K562 (cell line): ENCODE measurements around the gene PRKCQ. TPM values are rescaled to one million over a fixed set of nuclear protein-coding genes. Genes with fewer than 3 reads are reported as not detected.

Experiments
- CBFB ChIP-seq: sonication (generic); formaldehyde crosslinking; IDR thresholded peaks from 2 replicates; pipeline ENCODE4 v1.4.0; 2020; ENCODE audit warnings: mild to moderate bottlenecking, missing genetic modification reagents
- E2F4 ChIP-seq: sonication (generic); formaldehyde crosslinking; IDR thresholded peaks from 2 replicates; pipeline ENCODE4 v1.8.0; 2022; ENCODE audit warnings: mild to moderate bottlenecking, low read depth, missing genetic modification reagents
- FOSL1 ChIP-seq: fragments of 200-800 bp; sonication (Bioruptor generic); conservative IDR thresholded peaks from 2 replicates; pipeline ENCODE4 v1.6.1; 2016; ENCODE audit warnings: missing genetic modification characterization, missing compliant biosample characterization
- FOXA3 ChIP-seq, 2 experiments: fragments of 450-650 bp in 1 of 2; sonication (generic) in 1 of 2; formaldehyde crosslinking; IDR thresholded peaks in 1 of 2; conservative IDR thresholded peaks in 1 of 2; 2 replicates each; pipeline versions ENCODE4 v1.4.0 to v1.8.0; 2020 to 2022; ENCODE audit warnings: mild to moderate bottlenecking in 2 of 2, missing genetic modification reagents in 1 of 2
- FUS ChIP-seq: fragments of 200-400 bp; formaldehyde crosslinking; optimal IDR thresholded peaks from 2 replicates; pipeline ENCODE3; 2017; ENCODE audit warnings: low read depth, low read length
- GABPA ChIP-seq: fragments of 200-800 bp; sonication (Bioruptor generic); conservative IDR thresholded peaks from 2 replicates; pipeline ENCODE4 v1.6.1; 2016; ENCODE audit warnings: low read depth, missing genetic modification characterization, missing compliant biosample characterization
- GABPB1 ChIP-seq: sonication (generic); formaldehyde crosslinking; IDR thresholded peaks from 2 replicates; pipeline ENCODE4 v1.8.0; 2022; ENCODE audit warnings: mild to moderate bottlenecking, missing genetic modification reagents
- GABPB2 ChIP-seq: fragments of 250-450 bp; sonication (Bioruptor Pico); conservative IDR thresholded peaks from 2 replicates; pipeline ENCODE4 v1.5.1; 2021; ENCODE audit warnings: mild to moderate bottlenecking
- HEY1 ChIP-seq: fragments of 250-450 bp; sonication (Bioruptor Pico); IDR thresholded peaks from 2 replicates; pipeline ENCODE4 v1.5.0; 2020; ENCODE audit warnings: mild to moderate bottlenecking, moderate library complexity, borderline replicate concordance
- HNRNPUL1 ChIP-seq: fragments of 200-400 bp; formaldehyde crosslinking; IDR thresholded peaks from 2 replicates; pipeline ENCODE4 v1.6.1; 2017; ENCODE audit warnings: low read length
- NEUROD1 ChIP-seq: fragments of 150-350 bp; IDR thresholded peaks from 2 replicates; pipeline ENCODE4 v1.6.1; 2014; ENCODE audit warnings: borderline replicate concordance, low read length, low read depth; ENCODE audit not compliant: partially characterized antibody
- NFE2 ChIP-seq: IDR thresholded peaks from 2 replicates; pipeline ENCODE4 v1.6.1; 2014; ENCODE audit warnings: antibody characterized with exemption, low read depth
- RAD21 ChIP-seq, 2 experiments: fragments of 250-450 bp in 1 of 2; fragments of 450-650 bp in 1 of 2; sonication (Bioruptor Pico) in 1 of 2; formaldehyde crosslinking in 1 of 2; IDR thresholded peaks in 1 of 2; conservative IDR thresholded peaks in 1 of 2; 2 replicates each; pipeline versions ENCODE4 v1.4.0 to v1.8.0; 2020 to 2022; ENCODE audit warnings: mild to moderate bottlenecking in 2 of 2, moderate library complexity in 1 of 2
- RBBP5 ChIP-seq: fragments of 200-600 bp; sonication (generic); IDR thresholded peaks from 2 replicates; pipeline ENCODE4 v1.6.1; 2012; ENCODE audit warnings: borderline replicate concordance, mild to moderate bottlenecking, low read length, control low read depth, inconsistent platforms; ENCODE audit not compliant: insufficient read depth, poor library complexity, severe bottlenecking
- RCOR1 ChIP-seq, 2 experiments: IDR thresholded peaks; 2 replicates each; pipeline ENCODE4 v1.6.1; 2012; ENCODE audit warnings: low read depth in 2 of 2, low read length in 2 of 2, borderline replicate concordance in 1 of 2, improper control_type of control experiment in 1 of 2
- RFX7 ChIP-seq: fragments of 250-450 bp; sonication (Bioruptor Pico); IDR thresholded peaks from 2 replicates; pipeline ENCODE4 v1.5.1; 2021; ENCODE audit warnings: mild to moderate bottlenecking
- TGIF2 ChIP-seq: sonication (generic); formaldehyde crosslinking; IDR thresholded peaks from 2 replicates; pipeline ENCODE4 v1.8.1; 2022; ENCODE audit warnings: mild to moderate bottlenecking, missing genetic modification reagents, moderate library complexity
- THRA ChIP-seq: fragments of 450-650 bp; IDR thresholded peaks from 2 replicates; pipeline ENCODE4 v1.6.1; 2017; ENCODE audit warnings: mild to moderate bottlenecking, moderate library complexity
- ZBTB7A ChIP-seq: IDR thresholded peaks from 2 replicates; pipeline ENCODE4 v1.6.1; 2011; ENCODE audit warnings: low read depth, mild to moderate bottlenecking, low read length, moderate library complexity, borderline replicate concordance; ENCODE audit not compliant: control insufficient read depth
- polyA plus RNA-seq, 8 experiments: library from polyadenylated mRNA; depleted of rRNA in 4 of 8; stranded (reverse) in 5 of 8; unstranded in 3 of 8; fragments of >200 nt; fragmentation: Nextera tagmentation in 2 of 8; fragmentation: Illumina TruSeq in 1 of 8; extraction: Ambion mirVana in 2 of 8; extraction: Trizol in 1 of 8; gene quantifications; 2 replicates each; pipeline versions ENCODE4 v1.2.1 to v1.2.3, GENCODE V29; 2011 to 2014; ENCODE audit warnings: inconsistent platforms in 1 of 8, missing spikeins in 1 of 8
- total RNA-seq, 7 experiments: library from RNA; depleted of rRNA in 6 of 7; stranded (reverse); fragments of >200 nt in 6 of 7; fragmentation: Illumina TruSeq in 2 of 7; extraction: Trizol in 2 of 7; gene quantifications; 2 replicates each; pipeline versions ENCODE4 v1.2.1 to v1.2.3, GENCODE V29; 2011 to 2021; ENCODE audit warnings: low replicate concordance in 1 of 7
- TF ChIP-seq, protein P1 (sequence below): fragments of 200-800 bp; sonication (Bioruptor generic); IDR thresholded peaks from 2 replicates; pipeline ENCODE4 v1.6.1; 2017; ENCODE audit warnings: missing genetic modification characterization, missing compliant biosample characterization
- TF ChIP-seq, protein P2 (sequence below): fragments of 450-650 bp; formaldehyde crosslinking; IDR thresholded peaks from 2 replicates; pipeline ENCODE4 v1.4.0; 2020; ENCODE audit warnings: mild to moderate bottlenecking, moderate library complexity

Gene PRKCQ
- total and polyA plus RNA-seq, 9 of the 15 experiments (the other 6 are each of a cell fraction or from before 2014, with no cell fraction given), result 4.4 to 23.3 (median 14.6) TPM

DNA sequence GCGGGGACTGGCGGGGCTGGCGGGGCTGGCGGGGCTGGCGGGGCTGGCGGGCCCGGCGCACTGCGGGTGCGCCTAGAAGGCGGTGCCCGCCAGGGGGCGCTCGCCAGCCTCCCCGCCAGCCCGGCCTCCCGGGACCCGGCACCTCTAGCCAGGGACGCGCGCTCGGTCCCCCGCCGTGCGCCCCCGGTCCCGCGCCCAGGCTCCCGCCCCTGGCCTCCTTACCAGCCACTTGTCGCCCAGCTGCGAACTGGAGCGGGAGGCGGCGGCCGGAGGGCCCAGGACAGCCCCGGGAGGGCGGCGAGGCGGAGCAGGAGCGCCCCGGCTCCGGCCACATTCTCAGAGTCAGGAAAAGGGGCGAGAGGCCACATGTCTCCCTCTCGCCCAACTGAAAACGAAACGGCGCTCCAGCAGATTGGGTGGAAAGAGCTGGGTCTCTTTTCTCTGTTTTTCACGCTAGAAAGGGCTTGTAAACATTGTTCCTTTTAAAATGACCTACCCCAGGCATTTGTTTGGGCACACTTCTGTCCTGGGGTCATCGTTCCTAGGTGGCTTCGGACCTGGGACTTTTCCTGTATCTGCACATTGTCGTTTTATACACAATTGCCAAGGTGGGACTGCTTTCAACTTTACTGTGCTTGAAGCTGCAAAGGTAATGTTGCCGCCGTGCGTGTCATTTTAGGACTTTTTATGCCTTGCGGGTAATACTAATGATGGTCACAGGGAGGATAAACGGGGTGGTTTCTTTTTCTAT, 378 bp upstream of the PRKCQ start (continued):
- TF ChIP-seq E2F4 (0 out of 2 replicates have a peak, but pooled peaks have one; percentile 23), NFE2 (no peak), FOXA3 (CRISPR knock-in tag; conservative IDR thresholded peaks at IDR 0.05 in 1 of 2, IDR thresholded peaks at IDR 0.05 in 1 of 2) (peak in 1 of 2 experiments; percentile 16; a peak in 1 of 4 replicates), RFX7 (CRISPR knock-in tag) (no peak), RCOR1 (IDR thresholded peaks at IDR 0.05; ENCODE audit: borderline replicate concordance in 1 of 2, low read depth in 2 of 2, low read length in 2 of 2) (peak in 1 of 2 experiments; percentile 64; a peak in 1 of 4 replicates), GABPB2 (CRISPR knock-in tag) (no peak; the same call in 1 of the 2 replicates), RBBP5 (peak; percentile 81), NEUROD1 (no peak), CBFB (CRISPR knock-in tag) (no peak), FOSL1 (tag) (no peak; the same call in 1 of the 2 replicates), GABPA (tag) (no peak), RAD21 (CRISPR knock-in tag; conservative IDR thresholded peaks at IDR 0.05 in 1 of 2, IDR thresholded peaks at IDR 0.05 in 1 of 2) (peak; percentile 29 to 43), THRA (no peak), GABPB1 (no peak), HNRNPUL1 (no peak), FUS (no peak), TGIF2 (no peak), HEY1 (CRISPR knock-in tag) (no peak), ZBTB7A (peak; percentile 87; the same call in 1 of the 2 replicates)
- TF ChIP-seq, protein P1, sequence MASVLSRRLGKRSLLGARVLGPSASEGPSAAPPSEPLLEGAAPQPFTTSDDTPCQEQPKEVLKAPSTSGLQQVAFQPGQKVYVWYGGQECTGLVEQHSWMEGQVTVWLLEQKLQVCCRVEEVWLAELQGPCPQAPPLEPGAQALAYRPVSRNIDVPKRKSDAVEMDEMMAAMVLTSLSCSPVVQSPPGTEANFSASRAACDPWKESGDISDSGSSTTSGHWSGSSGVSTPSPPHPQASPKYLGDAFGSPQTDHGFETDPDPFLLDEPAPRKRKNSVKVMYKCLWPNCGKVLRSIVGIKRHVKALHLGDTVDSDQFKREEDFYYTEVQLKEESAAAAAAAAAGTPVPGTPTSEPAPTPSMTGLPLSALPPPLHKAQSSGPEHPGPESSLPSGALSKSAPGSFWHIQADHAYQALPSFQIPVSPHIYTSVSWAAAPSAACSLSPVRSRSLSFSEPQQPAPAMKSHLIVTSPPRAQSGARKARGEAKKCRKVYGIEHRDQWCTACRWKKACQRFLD (CRISPR knock-in tag), result no peak
- TF ChIP-seq, protein P2, sequence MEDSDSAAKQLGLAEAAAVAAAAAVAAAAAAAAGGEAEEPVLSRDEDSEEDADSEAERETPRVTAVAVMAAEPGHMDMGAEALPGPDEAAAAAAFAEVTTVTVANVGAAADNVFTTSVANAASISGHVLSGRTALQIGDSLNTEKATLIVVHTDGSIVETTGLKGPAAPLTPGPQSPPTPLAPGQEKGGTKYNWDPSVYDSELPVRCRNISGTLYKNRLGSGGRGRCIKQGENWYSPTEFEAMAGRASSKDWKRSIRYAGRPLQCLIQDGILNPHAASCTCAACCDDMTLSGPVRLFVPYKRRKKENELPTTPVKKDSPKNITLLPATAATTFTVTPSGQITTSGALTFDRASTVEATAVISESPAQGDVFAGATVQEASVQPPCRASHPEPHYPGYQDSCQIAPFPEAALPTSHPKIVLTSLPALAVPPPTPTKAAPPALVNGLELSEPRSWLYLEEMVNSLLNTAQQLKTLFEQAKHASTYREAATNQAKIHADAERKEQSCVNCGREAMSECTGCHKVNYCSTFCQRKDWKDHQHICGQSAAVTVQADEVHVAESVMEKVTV (CRISPR knock-in tag), result no peak
